ENCODE measurements around the gene ELMO1.

GRCh38 chr7:37209195-37209594 lies 239.5 kb downstream of the ELMO1 start:
- TF ChIP-seq ZBTB33 (IDR thresholded peaks at IDR 0.05): no peak
- no peak for TF ChIP-seq CTCF (IDR thresholded peaks at IDR 0.05; ENCODE audit: low read depth, low read length, missing input control)
- no peak for TF ChIP-seq FOXA1 (IDR thresholded peaks at IDR 0.05)
- no peak for TF ChIP-seq EGR1 (IDR thresholded peaks at IDR 0.05; ENCODE audit: low read depth in 2 of 2)
- no peak for TF ChIP-seq TAF1 (conservative IDR thresholded peaks at IDR 0.05)
- TF ChIP-seq MAX (IDR thresholded peaks at IDR 0.05): no peak
- no peak for TF ChIP-seq YY1 (IDR thresholded peaks at IDR 0.05)
- no peak for TF ChIP-seq REST (IDR thresholded peaks at IDR 0.05)
- no peak for TF ChIP-seq HNF4A (conservative IDR thresholded peaks at IDR 0.05)
- no peak for TF ChIP-seq SP1 (IDR thresholded peaks at IDR 0.05)
- no peak for TF ChIP-seq JUND (IDR thresholded peaks at IDR 0.05)
- TF ChIP-seq RAD21 (IDR thresholded peaks at IDR 0.05): no peak
- TF ChIP-seq GABPA (IDR thresholded peaks at IDR 0.05 in 1 of 2, conservative IDR thresholded peaks at IDR 0.05 in 1 of 2): no peak

All from liver (tissue), 3 donors.